Breast epithelium (tissue), 3 donors: Measurements from ENCODE around the gene ENTPD2.

Experiments
- POLR2A ChIP-seq: fragments of 450-650 bp; IDR thresholded peaks from one replicate; pipeline ENCODE4 v1.6.1; 2016; ENCODE audit warnings: antibody characterized with exemption, mild to moderate bottlenecking, moderate library complexity
- POLR2AphosphoS5 ChIP-seq, 3 donors: sonication (generic); formaldehyde crosslinking; IDR thresholded peaks; one replicate each; pipeline ENCODE4 v1.6.1; 2017; ENCODE audit warnings: antibody characterized with exemption in 3 of 3
- TF ChIP-seq, protein P1 (sequence below), 3 donors: fragments of 450-650 bp; IDR thresholded peaks; one replicate each; pipeline ENCODE4 v1.5.1; 2016 to 2017; ENCODE audit warnings: antibody characterized with exemption in 3 of 3, mild to moderate bottlenecking in 3 of 3, moderate library complexity in 3 of 3

DNA sequence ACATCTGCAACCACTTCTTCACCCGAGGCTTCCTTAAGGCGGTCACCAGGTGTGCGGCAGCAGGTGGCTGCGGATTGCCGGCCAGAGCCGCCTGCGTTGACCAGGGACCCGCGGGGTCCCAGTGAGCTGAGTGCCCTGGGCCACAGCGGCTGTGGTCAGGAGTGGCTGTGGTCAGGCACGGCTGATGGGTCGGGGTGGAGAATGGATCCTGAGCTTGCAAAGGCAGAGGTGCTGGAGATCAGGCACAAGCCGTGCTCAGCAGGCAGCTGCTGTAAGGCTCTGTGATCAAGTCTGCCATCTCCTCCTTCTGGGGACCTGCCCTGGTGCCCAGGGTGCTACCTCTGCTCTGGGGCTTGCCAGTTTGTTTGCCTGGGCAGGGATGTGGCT lies 25.5 kb upstream of the ENTPD2 start:
- TF ChIP-seq, protein P1, sequence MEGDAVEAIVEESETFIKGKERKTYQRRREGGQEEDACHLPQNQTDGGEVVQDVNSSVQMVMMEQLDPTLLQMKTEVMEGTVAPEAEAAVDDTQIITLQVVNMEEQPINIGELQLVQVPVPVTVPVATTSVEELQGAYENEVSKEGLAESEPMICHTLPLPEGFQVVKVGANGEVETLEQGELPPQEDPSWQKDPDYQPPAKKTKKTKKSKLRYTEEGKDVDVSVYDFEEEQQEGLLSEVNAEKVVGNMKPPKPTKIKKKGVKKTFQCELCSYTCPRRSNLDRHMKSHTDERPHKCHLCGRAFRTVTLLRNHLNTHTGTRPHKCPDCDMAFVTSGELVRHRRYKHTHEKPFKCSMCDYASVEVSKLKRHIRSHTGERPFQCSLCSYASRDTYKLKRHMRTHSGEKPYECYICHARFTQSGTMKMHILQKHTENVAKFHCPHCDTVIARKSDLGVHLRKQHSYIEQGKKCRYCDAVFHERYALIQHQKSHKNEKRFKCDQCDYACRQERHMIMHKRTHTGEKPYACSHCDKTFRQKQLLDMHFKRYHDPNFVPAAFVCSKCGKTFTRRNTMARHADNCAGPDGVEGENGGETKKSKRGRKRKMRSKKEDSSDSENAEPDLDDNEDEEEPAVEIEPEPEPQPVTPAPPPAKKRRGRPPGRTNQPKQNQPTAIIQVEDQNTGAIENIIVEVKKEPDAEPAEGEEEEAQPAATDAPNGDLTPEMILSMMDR (IDR thresholded peaks at IDR 0.05): no peak
- TF ChIP-seq POLR2A: no peak
- TF ChIP-seq POLR2AphosphoS5 (IDR thresholded peaks at IDR 0.05): no peak
